GM21526 (cell line): Measurements from ENCODE around the gene AGAP9.
"Not testable (repeated sequence)": the region's sequence is repeated elsewhere in the genome, so short reads cannot be mapped to it uniquely, and the experiment has no call there.

ENCODE experiments used
- ATAC-seq: cut with Tn5 transposase; IDR thresholded peaks from one replicate; pipeline ENCODE4 v1.9.1; 2021; ENCODE audit warnings: moderate library complexity; ENCODE audit not compliant: unreplicated experiment, low FRiP score

AGAP9 gene

GRCh38 chr10:47489630-47490029 lies 33.8 kb downstream of the AGAP9 start:
- not testable (repeated sequence) for ATAC-seq

GRCh38 chr10:47485943-47486342 lies 37.5 kb downstream of the AGAP9 start:
- not testable (repeated sequence) for ATAC-seq

GRCh38 chr10:47484786-47485185 lies 38.7 kb downstream of the AGAP9 start:
- ATAC-seq, result not testable (repeated sequence)

GRCh38 chr10:47483923-47484322 lies 39.5 kb downstream of the AGAP9 start, which contains the start of gene ANXA8:
Gene ANXA8, minus strand, starts transcription at chr10:47484115. Its CDS starts 182 bp downstream, at chr10:47483933.
- ATAC-seq, result not testable (repeated sequence)

GRCh38 chr10:47482367-47482766 lies 41.1 kb downstream of the AGAP9 start:
- ATAC-seq, result not testable (repeated sequence)

- not testable (repeated sequence) for ATAC-seq
Measured at GRCh38 chr10:47481768-47482181, 41.7 kb downstream of the AGAP9 start.

- ATAC-seq, result not testable (repeated sequence)
Measured at GRCh38 chr10:47481182-47481766, 42.2 kb downstream of the AGAP9 start.

- not testable (repeated sequence) for ATAC-seq
Measured at GRCh38 chr10:47480133-47480532, 43.3 kb downstream of the AGAP9 start.

GRCh38 chr10:47478114-47478513 lies 45.3 kb downstream of the AGAP9 start:
- not testable (repeated sequence) for ATAC-seq

- ATAC-seq, result not testable (repeated sequence)
Measured at GRCh38 chr10:47477078-47477477, 46.4 kb downstream of the AGAP9 start.

- not testable (repeated sequence) for ATAC-seq
Measured at GRCh38 chr10:47475101-47475500, 48.3 kb downstream of the AGAP9 start.

GRCh38 chr10:47473516-47473915 lies 49.9 kb downstream of the AGAP9 start:
- ATAC-seq, result not testable (repeated sequence)

GRCh38 chr10:47472647-47473046 lies 50.8 kb downstream of the AGAP9 start:
- peak; percentile 46 for ATAC-seq

GRCh38 chr10:47472072-47472471 lies 51.4 kb downstream of the AGAP9 start:
- ATAC-seq, result not testable (repeated sequence)

GRCh38 chr10:47468731-47469528 lies 54.5 kb downstream of the AGAP9 start:
- ATAC-seq, result not testable (repeated sequence)

GRCh38 chr10:47467957-47468356 lies 55.5 kb downstream of the AGAP9 start:
- not testable (repeated sequence) for ATAC-seq

- ATAC-seq, result not testable (repeated sequence)
Measured at GRCh38 chr10:47467458-47467857, 56.0 kb downstream of the AGAP9 start.

- not testable (repeated sequence) for ATAC-seq
Measured at GRCh38 chr10:47465216-47465917, 58.1 kb downstream of the AGAP9 start.

GRCh38 chr10:47462577-47463358 lies 60.7 kb downstream of the AGAP9 start:
- not testable (repeated sequence) for ATAC-seq

GRCh38 chr10:47461261-47461687 lies 62.2 kb downstream of the AGAP9 start:
- peak; percentile 69 for ATAC-seq
